GM23338 (cell line): ENCODE measurements around the gene EMD.

ENCODE experiments used
- CREB1 ChIP-seq: fragments of 250-450 bp; sonication (Bioruptor Pico); IDR thresholded peaks from 2 replicates; pipeline ENCODE4 v1.5.0; 2020; ENCODE audit warnings: low read depth, mild to moderate bottlenecking, moderate library complexity
- CTCF ChIP-seq, 2 experiments: fragments of 200-600 bp in 1 of 2; sonication (generic) in 1 of 2; conservative IDR thresholded peaks; 2 replicates each; pipeline versions ENCODE4 v1.5.1 to v1.6.1; 2016 to 2017; ENCODE audit warnings: antibody characterized with exemption in 2 of 2, low read depth in 2 of 2, mild to moderate bottlenecking in 2 of 2, moderate library complexity in 1 of 2
- EZH2 ChIP-seq: fragments of 200-600 bp; sonication (generic); IDR thresholded peaks from one replicate; pipeline ENCODE4 v1.8.0; 2017; ENCODE audit warnings: antibody characterized with exemption, mild to moderate bottlenecking, low read depth; ENCODE audit not compliant: unreplicated experiment
- EZH2phosphoT487 ChIP-seq: fragments of 200-600 bp; sonication (generic); IDR thresholded peaks from one replicate; pipeline ENCODE4 v1.8.1; 2018; ENCODE audit warnings: antibody characterized with exemption; ENCODE audit not compliant: unreplicated experiment
- JUNB ChIP-seq: IDR thresholded peaks from one replicate; pipeline ENCODE4 v1.6.1; 2016; ENCODE audit warnings: antibody characterized with exemption; ENCODE audit not compliant: unreplicated experiment
- POLR2AphosphoS5 ChIP-seq: IDR thresholded peaks from 2 replicates; pipeline ENCODE4 v1.6.1; 2016; ENCODE audit warnings: antibody characterized with exemption, low read depth
- REST ChIP-seq: IDR thresholded peaks from one replicate; pipeline ENCODE4 v1.6.1; 2018; ENCODE audit warnings: antibody characterized with exemption; ENCODE audit not compliant: unreplicated experiment
- STAT1 ChIP-seq: IDR thresholded peaks from one replicate; pipeline ENCODE4 v1.6.1; 2016; ENCODE audit warnings: antibody characterized with exemption; ENCODE audit not compliant: unreplicated experiment
- ZNF331 ChIP-seq: fragments of 250-450 bp; sonication (Bioruptor Pico); IDR thresholded peaks from 2 replicates; pipeline ENCODE4 v1.5.0; 2020; ENCODE audit warnings: low read depth, mild to moderate bottlenecking, moderate library complexity
- ZNF462 ChIP-seq: fragments of 250-450 bp; sonication (Bioruptor Pico); IDR thresholded peaks from 2 replicates; pipeline ENCODE4 v1.5.0; 2020; ENCODE audit warnings: mild to moderate bottlenecking, moderate library complexity

GRCh38 chrX:154365052-154365600, 14.0 kb upstream of the EMD start:
- TF ChIP-seq CTCF (conservative IDR thresholded peaks at IDR 0.05; ENCODE audit: low read depth in 2 of 2), result no peak
- TF ChIP-seq POLR2AphosphoS5, result no peak
- no peak for TF ChIP-seq EZH2
- no peak for TF ChIP-seq ZNF331 (CRISPR knock-in tag)
- TF ChIP-seq EZH2phosphoT487, result no peak
- TF ChIP-seq REST, result no peak
- TF ChIP-seq JUNB, result no peak
- no peak for TF ChIP-seq CREB1 (CRISPR knock-in tag)
- TF ChIP-seq STAT1, result no peak
- no peak for TF ChIP-seq ZNF462 (CRISPR knock-in tag)
